H1 (cell line): ENCODE data around the gene AIRE. TPM values are rescaled to one million over a fixed set of nuclear protein-coding genes. Genes with fewer than 3 reads are reported as not detected.

ENCODE experiments used
- CTCF ChIA-PET: fragments of 300-600 bp; sonication (Branson Sonifier 250); formaldehyde crosslinking; loops from one replicate; lab custom pipeline; 2021; ENCODE audit not compliant: partially characterized antibody; lab: Charles Lee
- POLR2A ChIA-PET: fragments of 300-600 bp; sonication (Branson Sonifier 250); formaldehyde crosslinking; loops from one replicate; lab custom pipeline; 2021; ENCODE audit warnings: inconsistent platforms; ENCODE audit not compliant: partially characterized antibody; lab: Charles Lee
- DNase-seq, 2 experiments: peaks; one replicate each; pipeline versions ENCODE4 v3.0.0 to v3.0.0-alpha.2; 2010 to 2022; ENCODE audit warnings: low spot score in 2 of 2, low read depth in 1 of 2, mixed read lengths in 1 of 2
- FAIRE-seq: peaks from 2 replicates; lab custom pipeline; 2011; peaks lifted over from hg19 to GRCh38; lab: Jason Lieb, UNC
- H2AFZ ChIP-seq: 2 replicates; pipeline ENCODE4 v1.8.1; 2012; ENCODE audit warnings: low read length, inconsistent platforms
- H2AK5ac ChIP-seq: 2 replicates; pipeline ENCODE4 v1.6.1; 2013; ENCODE audit warnings: low read depth, low read length
- H2BK120ac ChIP-seq: replicated peaks from 2 replicates; pipeline ENCODE3; 2013; ENCODE audit warnings: low read depth, low read length, inconsistent platforms
- H2BK12ac ChIP-seq: 2 replicates; pipeline ENCODE4 v1.6.1; 2013; ENCODE audit warnings: low read depth, low read length
- H2BK15ac ChIP-seq: 2 replicates; pipeline ENCODE4 v1.6.1; 2013; ENCODE audit warnings: low read length
- H2BK20ac ChIP-seq: 2 replicates; pipeline ENCODE4 v1.6.1; 2013; ENCODE audit warnings: low read length
- H2BK5ac ChIP-seq: 2 replicates; pipeline ENCODE4 v1.6.1; 2013; ENCODE audit warnings: low read depth, low read length
- H3K14ac ChIP-seq: 2 replicates; pipeline ENCODE4 v1.6.1; 2013; ENCODE audit warnings: inconsistent platforms; ENCODE audit not compliant: insufficient read length
- H3K18ac ChIP-seq: 2 replicates; pipeline ENCODE4 v1.6.1; 2013; ENCODE audit warnings: low read length; ENCODE audit errors: extremely low read depth
- H3K23ac ChIP-seq: 2 replicates; pipeline ENCODE4 v1.6.1; 2013; ENCODE audit warnings: inconsistent platforms; ENCODE audit not compliant: insufficient read length
- H3K23me2 ChIP-seq: 2 replicates; pipeline ENCODE4 v1.6.1; 2013; ENCODE audit warnings: low read depth, low read length
- H3K27ac ChIP-seq: 2 replicates; pipeline ENCODE4 v1.6.1; 2011; ENCODE audit warnings: low read depth, low read length, inconsistent platforms
- H3K27me3 ChIP-seq, 4 experiments: replicated peaks in 1 of 4; 1 replicate in 1 of 4; 2 replicates in 3 of 4; pipeline versions ENCODE4 v1.6.1 to v1.8.1; 2011 to 2013; ENCODE audit warnings: low read length in 3 of 4, mild to moderate bottlenecking in 3 of 4, inconsistent platforms in 2 of 4, mixed read lengths in 2 of 4, moderate library complexity in 1 of 4; ENCODE audit not compliant: control insufficient read depth in 3 of 4, insufficient read depth in 3 of 4; ENCODE audit errors: extremely low read depth in 1 of 4
- H3K36me3 ChIP-seq, 4 experiments: 2 replicates each; pipeline versions ENCODE4 v1.6.1 to v1.8.1; 2011 to 2013; ENCODE audit warnings: mild to moderate bottlenecking in 4 of 4, low read length in 3 of 4, moderate library complexity in 2 of 4, control low read depth in 1 of 4, inconsistent platforms in 1 of 4; ENCODE audit not compliant: insufficient read depth in 4 of 4, control insufficient read depth in 2 of 4
- H3K4ac ChIP-seq: replicated peaks from 2 replicates; pipeline ENCODE3; 2013; ENCODE audit warnings: low read length, low read depth, mixed read lengths, inconsistent platforms; ENCODE audit not compliant: insufficient read length
- H3K4me1 ChIP-seq, 4 experiments: replicated peaks in 1 of 4; 1 replicate in 1 of 4; 2 replicates in 3 of 4; pipeline versions ENCODE4 v1.6.1 to v1.8.1; 2011 to 2013; ENCODE audit warnings: low read length in 3 of 4, inconsistent platforms in 2 of 4, mixed read lengths in 1 of 4; ENCODE audit not compliant: insufficient read depth in 4 of 4, control insufficient read depth in 3 of 4
- H3K4me2 ChIP-seq, 2 experiments: 2 replicates each; pipeline versions ENCODE4 v1.6.1 to v1.8.1; 2011 to 2013; ENCODE audit warnings: low read depth in 2 of 2, low read length in 2 of 2, control low read depth in 1 of 2, inconsistent platforms in 1 of 2, mild to moderate bottlenecking in 1 of 2; ENCODE audit not compliant: insufficient read depth in 1 of 2
- H3K4me3 ChIP-seq, 4 experiments: fragments of 200-600, 300-600 bp in 1 of 4; sonication (generic), shearing (Covaris generic), sonication (Bioruptor Twin) in 1 of 4; 2 replicates each; pipeline versions ENCODE4 v1.5.1 to v1.8.1; 2011 to 2016; ENCODE audit warnings: low read length in 4 of 4, low read depth in 3 of 4, control low read depth in 2 of 4, inconsistent platforms in 2 of 4, mild to moderate bottlenecking in 2 of 4, mixed read lengths in 1 of 4, moderate library complexity in 1 of 4; ENCODE audit not compliant: insufficient read depth in 2 of 4; ENCODE audit errors: extremely low read depth in 1 of 4
- H3K56ac ChIP-seq: replicated peaks from 2 replicates; pipeline ENCODE3; 2013; ENCODE audit warnings: low read depth, mild to moderate bottlenecking, mixed read lengths, low read length, inconsistent platforms; ENCODE audit not compliant: insufficient read length
- H3K79me1 ChIP-seq: 2 replicates; pipeline ENCODE4 v1.6.1; 2013; ENCODE audit warnings: low read depth, low read length, control low read depth
- H3K79me2 ChIP-seq, 2 experiments: 2 replicates each; pipeline versions ENCODE4 v1.6.1 to v1.8.1; 2012 to 2013; ENCODE audit warnings: low read length in 2 of 2, mild to moderate bottlenecking in 2 of 2, inconsistent platforms in 1 of 2; ENCODE audit not compliant: insufficient read depth in 2 of 2, control insufficient read depth in 1 of 2
- H3K9ac ChIP-seq, 4 experiments: replicated peaks in 1 of 4; 1 replicate in 1 of 4; 2 replicates in 3 of 4; pipeline versions ENCODE4 v1.6.1 to v1.8.1; 2011 to 2013; ENCODE audit warnings: low read depth in 3 of 4, low read length in 3 of 4, control low read depth in 2 of 4, mild to moderate bottlenecking in 2 of 4, moderate library complexity in 2 of 4, inconsistent platforms in 1 of 4; ENCODE audit errors: extremely low read depth in 1 of 4
- H3K9me3 ChIP-seq, 2 experiments: 2 replicates each; pipeline versions ENCODE4 v1.6.1 to v1.8.1; 2012 to 2013; ENCODE audit warnings: mild to moderate bottlenecking in 2 of 2, moderate library complexity in 2 of 2, control low read depth in 1 of 2, inconsistent platforms in 1 of 2, low read depth in 1 of 2, low read length in 1 of 2, mixed read lengths in 1 of 2; ENCODE audit not compliant: insufficient read depth in 2 of 2
- H4K20me1 ChIP-seq, 2 experiments: replicated peaks in 1 of 2; 2 replicates each; pipeline versions ENCODE3 to v1.8.1; 2011 to 2013; ENCODE audit warnings: inconsistent platforms in 2 of 2, low read length in 2 of 2, mild to moderate bottlenecking in 1 of 2; ENCODE audit not compliant: insufficient read depth in 2 of 2, control insufficient read depth in 1 of 2
- H4K5ac ChIP-seq: 2 replicates; pipeline ENCODE4 v1.6.1; 2013; ENCODE audit warnings: low read length, low read depth, mixed read lengths, inconsistent platforms; ENCODE audit not compliant: insufficient read length
- H4K8ac ChIP-seq: 2 replicates; pipeline ENCODE4 v1.8.0; 2013; ENCODE audit warnings: mild to moderate bottlenecking, moderate library complexity, low read length, inconsistent platforms; ENCODE audit not compliant: insufficient read depth; ENCODE audit errors: extremely low read depth
- H4K91ac ChIP-seq: replicated peaks from 2 replicates; pipeline ENCODE3; 2013; ENCODE audit warnings: low read length, mixed read lengths, inconsistent platforms; ENCODE audit not compliant: insufficient read length
- ASH2L ChIP-seq: fragments of 200-600, 300-600 bp; sonication (generic); IDR thresholded peaks from one replicate; pipeline ENCODE4 v1.7.1; 2017; ENCODE audit warnings: low read length
- CBX5 ChIP-seq: fragments of 300-800, 300-1000 bp; sonication (generic); IDR thresholded peaks from 2 replicates; pipeline ENCODE4 v1.7.1; 2016; ENCODE audit warnings: antibody characterized with exemption, low read length, low read depth
- CHD2 ChIP-seq: IDR thresholded peaks from 2 replicates; pipeline ENCODE4 v1.6.1; 2012; ENCODE audit warnings: low read length, improper control_type of control experiment
- EP300 ChIP-seq, 2 experiments: IDR thresholded peaks; 1 replicate in 1 of 2; 2 replicates in 1 of 2; pipeline ENCODE4 v1.6.1; 2011 to 2012; ENCODE audit warnings: low read depth in 2 of 2, low read length in 2 of 2, mild to moderate bottlenecking in 2 of 2, borderline replicate concordance in 1 of 2, inconsistent platforms in 1 of 2, moderate library complexity in 1 of 2
- GABPA ChIP-seq: IDR thresholded peaks from 2 replicates; pipeline ENCODE4 v1.6.1; 2011; ENCODE audit warnings: mild to moderate bottlenecking, low read length, moderate library complexity, borderline replicate concordance; ENCODE audit not compliant: insufficient read depth
- POU5F1 ChIP-seq: IDR thresholded peaks from 2 replicates; pipeline ENCODE4 v1.6.1; 2011; ENCODE audit warnings: low read depth, mild to moderate bottlenecking, low read length, moderate library complexity
- RAD21 ChIP-seq, 2 experiments: IDR thresholded peaks in 1 of 2; conservative IDR thresholded peaks in 1 of 2; 2 replicates each; pipeline ENCODE4 v1.6.1; 2011; ENCODE audit warnings: low read depth in 2 of 2, low read length in 2 of 2, improper control_type of control experiment in 1 of 2, inconsistent platforms in 1 of 2, mild to moderate bottlenecking in 1 of 2, moderate library complexity in 1 of 2
- SIRT6 ChIP-seq: IDR thresholded peaks from one replicate; pipeline ENCODE4 v1.7.1; 2012; ENCODE audit warnings: low read length, inconsistent platforms
- SP1 ChIP-seq: IDR thresholded peaks from 2 replicates; pipeline ENCODE4 v1.6.1; 2011; ENCODE audit warnings: low read depth, low read length
- TAF7 ChIP-seq: optimal IDR thresholded peaks from 2 replicates; pipeline ENCODE3; 2011; ENCODE audit warnings: low read depth, mild to moderate bottlenecking, inconsistent platforms, low read length, moderate library complexity, borderline replicate concordance
- TEAD4 ChIP-seq: IDR thresholded peaks from 2 replicates; pipeline ENCODE4 v1.6.1; 2012; ENCODE audit warnings: low read depth, low read length, inconsistent platforms, mixed read lengths
- YY1 ChIP-seq: IDR thresholded peaks from 2 replicates; pipeline ENCODE4 v1.6.1; 2011; ENCODE audit warnings: low read depth, mild to moderate bottlenecking, low read length
- ZNF274 ChIP-seq: IDR thresholded peaks from 2 replicates; pipeline ENCODE4 v1.7.0; 2012; ENCODE audit warnings: low read length, borderline replicate concordance; ENCODE audit errors: extremely low read depth
- WGBS, 2 experiments: shearing (Covaris generic) in 1 of 2; methylation state at CpG; one replicate each; pipeline versions ENCODE4 v1.1.6 to v1.1.7; 2013 to 2015; ENCODE audit warnings: low lambda C conversion rate in 2 of 2, mixed read lengths in 2 of 2, inconsistent platforms in 1 of 2, low coverage in 1 of 2, missing lambda C conversion rate in 1 of 2; ENCODE audit not compliant: insufficient replicate concordance in 2 of 2, insufficient coverage in 1 of 2, insufficient read length in 1 of 2; ENCODE audit errors: extremely low coverage in 1 of 2, missing lambda C conversion rate in 1 of 2; 5-methylcytosine and 5-hydroxymethylcytosine counted together
- polyA plus RNA-seq, 7 experiments: library from polyadenylated mRNA; depleted of rRNA in 3 of 7; stranded (reverse) in 5 of 7; unstranded in 2 of 7; fragments of >200 nt in 5 of 7; fragments of 200-250 nt in 2 of 7; gene quantifications; 1 replicate in 5 of 7; 2 replicates in 1 of 7; 4 replicates in 1 of 7; pipeline versions ENCODE4 v1.2.1 to v1.2.3, GENCODE V29; 2011 to 2013; ENCODE audit warnings: missing spikeins in 2 of 7, mixed read lengths in 2 of 7
- total RNA-seq: library from RNA; stranded (reverse); fragmentation: NEBNext Ultra II Directional; extraction: Animal tissue kit (Norgen Biotek cat#: 25700); gene quantifications from 2 replicates; pipeline ENCODE4 v1.2.1, GENCODE V29; 2021

The AIRE gene
- total and polyA plus RNA-seq, 2 of the 8 experiments (the other 6 are each of a cell fraction or from before 2014, with no cell fraction given) = 0.09 TPM; not detected in 1

GRCh38 chr21:44260066-44260465 lies 25.6 kb upstream of the AIRE start:
- Histone ChIP-seq H3K9me3 (no peaks in the 10 kb centered on the region), H4K20me1 (no peaks in the 10 kb centered on the region), H2AFZ (no peak overlapping the region), H3K79me2 (no peaks in the 10 kb centered on the region), H4K91ac (no peak overlapping the region), H2BK5ac (no peak overlapping the region), H3K9ac (no peak overlapping the region), H3K27ac (no peak overlapping the region), H4K5ac (no peak overlapping the region), H3K23ac (no peak overlapping the region), H2BK15ac (no peak overlapping the region), H4K8ac (no peak overlapping the region), H3K4ac (no peak overlapping the region), H3K36me3 (no peaks in the 10 kb centered on the region), H2BK120ac (no peak overlapping the region), H3K79me1 (no peaks in the 10 kb centered on the region), H2AK5ac (no peak overlapping the region), H3K4me1 (peaks cover 0 to 7% (median 4%) of the 10 kb centered on the region in 4 experiments; a peak in 6 of 7 replicates), H3K14ac (no peak overlapping the region), H2BK20ac (no peak overlapping the region), H3K23me2 (no peaks in the 10 kb centered on the region), H3K4me2 (no peak overlapping the region), H2BK12ac (no peak overlapping the region), H3K56ac (no peak overlapping the region), H3K27me3 (no peaks in the 10 kb centered on the region), H3K4me3 (no peak overlapping the region), H3K18ac (no peak overlapping the region)
- ChIA-PET CTCF (interaction anchor here (2.6 kb wide), 1 partner anchor 37 kb away, joined by 8 read pairs; no protein-coding TSS in a partner anchor), POLR2A (no interaction called here)
- DNase-seq (no peak), FAIRE-seq (no peak)
- 85% methylated on average over 4 of the region's 4 CpGs; no CpG with 5 or more reads in 1 of the 2 experiments for WGBS, 2 experiments
- TF ChIP-seq ZNF274 (no peak), RAD21 (IDR thresholded peaks at IDR 0.05 in 1 of 2, conservative IDR thresholded peaks at IDR 0.05 in 1 of 2; ENCODE audit: low read depth in 2 of 2, low read length in 2 of 2) (no peak), CHD2 (no peak), CBX5 (no peak), GABPA (no peak), ASH2L (no peak), EP300 (IDR thresholded peaks at IDR 0.05; ENCODE audit: borderline replicate concordance in 1 of 2, low read depth in 2 of 2, low read length in 2 of 2) (no peak), POU5F1 (no peak), TAF7 (no peak), YY1 (no peak), TEAD4 (no peak), SP1 (no peak), SIRT6 (no peak)
